HG03442 (cell line): Measurements from ENCODE around the gene EPB41L2.
"Not testable (repeated sequence)": the region's sequence is repeated elsewhere in the genome, so short reads cannot be mapped to it uniquely, and the experiment has no call there.

Experiments
- ATAC-seq: cut with Tn5 transposase; IDR thresholded peaks from one replicate; pipeline ENCODE4 v1.9.1; 2021; ENCODE audit warnings: mild to moderate bottlenecking, moderate library complexity; ENCODE audit not compliant: unreplicated experiment

EPB41L2 gene

GRCh38 chr6:130958468-130958867 lies 104.6 kb downstream of the EPB41L2 start:
- ATAC-seq, result no peak

- ATAC-seq, result no peak
Observed at GRCh38 chr6:130955755-130956154, 107.3 kb downstream of the EPB41L2 start.

GRCh38 chr6:130949553-130949952 lies 113.5 kb downstream of the EPB41L2 start:
- ATAC-seq, result no peak

- ATAC-seq, result no peak
Observed at GRCh38 chr6:130947464-130947863, 115.6 kb downstream of the EPB41L2 start.

GRCh38 chr6:130946076-130946475 lies 117.0 kb downstream of the EPB41L2 start:
- ATAC-seq, result no peak

GRCh38 chr6:130945401-130945919 lies 117.6 kb downstream of the EPB41L2 start:
- no peak for ATAC-seq

GRCh38 chr6:130944486-130944885 lies 118.6 kb downstream of the EPB41L2 start:
- no peak for ATAC-seq

- no peak for ATAC-seq
Observed at GRCh38 chr6:130943738-130944137, 119.3 kb downstream of the EPB41L2 start.

GRCh38 chr6:130942752-130943151 lies 120.3 kb downstream of the EPB41L2 start:
- not testable (repeated sequence) for ATAC-seq

GRCh38 chr6:130937942-130938604 lies 125.0 kb downstream of the EPB41L2 start:
- ATAC-seq, result no peak

GRCh38 chr6:130936933-130937332 lies 126.1 kb downstream of the EPB41L2 start:
- no peak for ATAC-seq

- no peak for ATAC-seq
Observed at GRCh38 chr6:130935978-130936377, 127.1 kb downstream of the EPB41L2 start.

GRCh38 chr6:130934848-130935585 lies 128.0 kb downstream of the EPB41L2 start:
- ATAC-seq, result no peak

GRCh38 chr6:130933712-130934200 lies 129.3 kb downstream of the EPB41L2 start:
- ATAC-seq, result no peak

GRCh38 chr6:130932921-130933320 lies 130.1 kb downstream of the EPB41L2 start:
- no peak for ATAC-seq

GRCh38 chr6:130932438-130932837 lies 130.6 kb downstream of the EPB41L2 start:
- no peak for ATAC-seq

- no peak for ATAC-seq
Observed at GRCh38 chr6:130931683-130932082, 131.4 kb downstream of the EPB41L2 start.

- ATAC-seq, result no peak
Observed at GRCh38 chr6:130929036-130929678, 133.9 kb downstream of the EPB41L2 start.

- no peak for ATAC-seq
Observed at GRCh38 chr6:130928158-130928912, 134.7 kb downstream of the EPB41L2 start.

- no peak for ATAC-seq
Observed at GRCh38 chr6:130927305-130927704, 135.7 kb downstream of the EPB41L2 start.

- no peak for ATAC-seq
Observed at GRCh38 chr6:130923350-130923749, 139.7 kb downstream of the EPB41L2 start.
